HG03571 (cell line): ENCODE data around the gene RBM6.
"Not testable (repeated sequence)": the region's sequence is repeated elsewhere in the genome, so short reads cannot be mapped to it uniquely, and the experiment has no call there.

ENCODE experiments used
- ATAC-seq: cut with Tn5 transposase; IDR thresholded peaks from one replicate; pipeline ENCODE4 v1.9.1; 2021; ENCODE audit not compliant: unreplicated experiment

RBM6 gene

GRCh38 chr3:49976942-49977341 is 37.0 kb downstream of the RBM6 start:
- ATAC-seq = no peak

- no peak for ATAC-seq
Measured at GRCh38 chr3:49984394-49984793, 44.4 kb downstream of the RBM6 start.

GRCh38 chr3:49992326-49992725 is 52.4 kb downstream of the RBM6 start:
- ATAC-seq = no peak

GRCh38 chr3:49994476-49994875 is 54.5 kb downstream of the RBM6 start:
- no peak for ATAC-seq

- ATAC-seq = no peak
Measured at GRCh38 chr3:49996016-49996415, 56.1 kb downstream of the RBM6 start.

- no peak for ATAC-seq
Measured at GRCh38 chr3:49997862-49998261, 57.9 kb downstream of the RBM6 start.

GRCh38 chr3:49998326-49998725 is 58.4 kb downstream of the RBM6 start:
- no peak for ATAC-seq

DNA sequence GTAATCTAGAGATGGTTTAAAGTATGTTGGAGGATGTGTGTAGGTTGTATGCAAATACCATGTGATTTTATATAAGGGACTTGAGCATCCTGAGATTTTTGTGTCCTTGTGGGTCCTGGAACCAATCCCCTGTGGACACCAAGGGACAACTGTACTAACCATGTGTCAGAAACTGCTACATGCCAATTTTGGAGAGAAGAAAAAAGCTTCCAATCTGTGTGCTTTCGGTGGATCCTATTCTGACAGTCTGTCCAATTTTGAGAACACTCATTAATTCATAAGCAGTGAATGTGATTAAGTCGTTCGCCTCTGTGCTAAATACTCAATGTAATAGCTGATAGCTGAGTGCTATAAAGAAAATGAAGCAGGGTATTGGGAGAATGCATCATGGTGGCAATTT is 61.6 kb downstream of the RBM6 start:
- no peak for ATAC-seq

- ATAC-seq = no peak
Measured at GRCh38 chr3:50003216-50003615, 63.3 kb downstream of the RBM6 start.

DNA sequence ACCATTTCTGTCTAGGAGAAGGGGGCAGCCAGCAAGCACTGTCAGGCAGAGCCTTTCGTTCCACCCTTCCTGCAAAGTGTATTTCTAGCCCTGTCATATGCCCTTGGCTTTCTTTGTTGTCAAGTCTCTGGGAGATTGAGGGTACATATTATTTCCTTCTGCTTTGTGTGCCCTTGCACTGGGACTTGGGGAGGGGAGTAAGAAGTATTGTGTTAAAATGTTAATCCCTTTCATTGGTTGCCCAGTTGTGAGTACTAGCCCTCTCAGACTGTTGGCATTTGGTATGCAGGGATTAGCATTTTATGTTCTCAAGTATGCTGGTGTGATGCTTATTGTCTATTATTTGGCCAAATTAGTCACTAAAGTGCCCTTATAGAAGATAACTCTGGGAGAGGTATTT is 63.9 kb downstream of the RBM6 start:
- no peak for ATAC-seq

GRCh38 chr3:50008931-50009330 is 69.0 kb downstream of the RBM6 start:
- ATAC-seq = no peak

DNA sequence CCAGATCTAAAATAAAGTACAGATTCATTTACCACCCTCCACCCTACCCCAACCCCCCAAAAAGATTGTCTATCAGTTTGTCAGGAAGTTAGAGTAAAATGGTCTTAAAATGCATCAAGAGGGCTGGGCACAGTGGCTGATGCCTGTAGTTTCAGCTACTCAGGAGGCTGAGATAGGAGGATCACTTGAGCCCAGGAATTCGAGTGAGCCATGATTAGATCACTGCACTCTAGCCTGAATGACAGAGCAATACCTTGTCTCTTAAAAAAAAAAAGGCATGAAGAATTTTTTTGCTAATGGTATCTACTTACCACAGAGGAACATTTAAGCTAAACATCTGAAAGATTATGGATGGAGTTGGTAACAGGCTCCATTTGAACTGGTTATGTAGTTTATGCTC is 71.0 kb downstream of the RBM6 start:
- ATAC-seq = no peak

GRCh38 chr3:50015918-50016317 is 76.0 kb downstream of the RBM6 start:
- ATAC-seq = no peak

- no peak for ATAC-seq
Measured at GRCh38 chr3:50028346-50028745, 88.4 kb downstream of the RBM6 start.

- not testable (repeated sequence) for ATAC-seq
Measured at GRCh38 chr3:50031201-50031600, 91.3 kb downstream of the RBM6 start.

DNA sequence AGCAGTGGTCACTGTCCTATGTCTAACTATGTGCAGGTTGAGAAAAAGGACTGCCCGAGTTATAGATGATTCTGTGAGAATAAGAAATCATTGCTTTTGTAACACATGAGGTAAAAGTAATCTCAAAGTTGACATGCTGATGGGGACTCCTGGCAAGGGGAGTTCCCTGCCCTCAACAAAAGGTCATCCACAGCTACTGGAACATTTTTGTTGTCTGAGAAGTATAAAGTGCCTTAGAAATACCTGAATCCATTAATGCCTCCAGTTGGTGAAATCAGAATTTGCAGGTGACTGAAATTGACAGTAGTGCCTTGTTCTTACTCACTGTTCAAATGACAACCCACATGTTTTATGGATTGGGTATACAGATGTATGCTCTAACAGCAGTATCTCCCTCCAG is 105.0 kb downstream of the RBM6 start:
- ATAC-seq = no peak

- ATAC-seq = no peak
Measured at GRCh38 chr3:50047426-50047825, 107.5 kb downstream of the RBM6 start.

DNA sequence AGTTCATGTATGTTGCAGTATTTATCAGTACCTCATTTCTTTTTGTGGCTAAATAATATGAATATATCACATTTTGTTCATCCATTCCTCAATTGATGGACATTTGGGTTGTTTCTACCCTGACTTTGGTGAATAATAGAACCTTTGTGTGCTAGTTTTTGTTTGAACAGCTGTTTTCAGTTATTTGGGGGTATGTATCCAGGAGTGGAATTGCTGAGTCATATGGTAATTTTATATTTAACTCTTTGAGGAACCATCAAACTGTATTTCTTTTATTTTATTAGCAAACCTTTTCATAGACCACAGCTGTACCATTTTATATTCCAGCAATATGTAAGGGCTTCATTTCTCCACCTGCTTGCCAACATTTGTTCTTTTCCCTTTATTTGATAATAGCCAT is 110.4 kb downstream of the RBM6 start:
- no peak for ATAC-seq

GRCh38 chr3:50057756-50058155 is 117.8 kb downstream of the RBM6 start:
- no peak for ATAC-seq

GRCh38 chr3:50068134-50068533 is 128.2 kb downstream of the RBM6 start:
- no peak for ATAC-seq

GRCh38 chr3:50078091-50078490 is 138.1 kb downstream of the RBM6 start:
- no peak for ATAC-seq

- no peak for ATAC-seq
Measured at GRCh38 chr3:50078622-50079021, 138.7 kb downstream of the RBM6 start.

GRCh38 chr3:50084951-50085350 is 145.0 kb downstream of the RBM6 start:
- ATAC-seq = not testable (repeated sequence)
